ENCODE measurements around the gene KYAT1.

The KYAT1 gene

DNA sequence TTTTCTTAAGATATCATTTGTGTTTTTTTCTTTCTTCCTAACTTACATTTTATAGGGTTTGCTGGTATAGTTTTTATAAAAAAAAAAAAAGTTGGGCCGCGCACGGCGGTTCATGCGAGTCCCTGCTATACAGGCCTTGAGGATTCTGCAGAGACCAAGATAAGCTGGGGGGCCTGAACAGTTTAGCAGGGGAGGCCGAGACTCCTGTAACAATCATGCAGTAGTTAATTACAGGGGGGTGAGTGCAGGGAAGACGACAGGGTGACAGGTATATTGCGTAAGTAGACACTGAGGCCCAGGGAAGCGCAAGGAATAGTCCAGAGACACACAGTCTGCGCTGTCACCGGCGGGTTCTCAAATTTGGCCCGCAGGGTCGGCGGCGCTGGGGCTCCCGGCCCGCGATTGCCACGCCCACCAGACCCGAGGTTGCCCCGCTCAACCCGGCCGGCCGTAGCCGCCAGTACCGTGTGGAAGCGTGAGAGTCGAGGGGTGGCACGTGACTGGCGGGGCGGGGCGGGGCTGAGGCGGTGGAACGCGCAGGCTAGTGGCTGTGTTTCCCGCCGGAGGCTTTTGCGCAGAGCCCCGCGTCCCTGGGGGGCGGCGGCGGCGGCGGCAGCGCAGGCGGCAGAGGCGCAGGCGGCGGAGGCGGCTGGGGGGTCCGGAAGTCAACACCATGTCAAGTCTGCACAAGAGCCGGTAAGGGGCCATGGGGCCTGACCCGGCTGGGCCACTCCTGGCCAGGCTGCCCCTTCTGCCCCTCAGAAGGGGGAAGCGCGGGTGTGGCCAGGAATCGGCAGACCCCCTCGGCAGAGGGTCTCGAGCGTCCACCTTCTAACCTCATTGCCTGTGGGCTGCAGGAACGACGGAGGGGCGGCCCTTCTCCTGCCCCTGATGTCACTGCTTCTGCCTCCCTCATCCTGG lies 94.8 kb downstream of the KYAT1 start, which contains the start of gene TBC1D13:
Gene TBC1D13, plus strand, starts transcription at position 573 of the 921 bp plus-strand sequence. Its CDS starts 101 bp downstream, at position 674.
- peak in 55 of 56 donors; percentile 52 to 93 (median 85) for DNase-seq

DNA sequence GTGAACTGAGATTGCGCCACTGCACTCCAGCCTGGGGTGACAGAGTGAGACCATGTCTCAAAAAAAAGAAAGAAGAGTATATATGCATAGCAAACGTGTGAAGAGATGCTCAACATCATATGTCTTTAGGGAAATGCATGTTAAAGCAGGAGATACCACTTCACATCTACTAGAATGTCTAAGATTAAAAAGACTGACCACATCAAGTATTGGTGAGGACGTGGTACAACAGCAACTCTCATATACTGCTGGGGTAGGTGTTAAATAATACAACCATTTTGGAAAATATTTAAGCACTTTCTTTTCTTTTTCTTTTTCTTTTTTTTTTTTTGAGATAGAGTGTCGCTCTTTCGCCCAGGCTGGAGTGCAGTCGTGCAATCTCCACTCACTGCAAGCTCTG lies 96.3 kb downstream of the KYAT1 start:
- DNase-seq = no peak
